Glutamatergic neuron (in vitro differentiated cells): ENCODE results near the gene UNC13D. TPM values are rescaled to one million over a fixed set of nuclear protein-coding genes. Genes with fewer than 3 reads are reported as not detected.

Experiments
- DNase-seq: peaks from one replicate; pipeline ENCODE4 v3.0.0; 2022
- H3K27ac Mint-ChIP-seq: one replicate; pipeline ENCODE4 v1.8.0; 2020; ENCODE audit warnings: mild to moderate bottlenecking, mixed read lengths, inconsistent platforms; ENCODE audit not compliant: unreplicated experiment
- H3K27me3 Mint-ChIP-seq: one replicate; pipeline ENCODE4 v1.8.0; 2020; ENCODE audit warnings: mild to moderate bottlenecking, moderate library complexity, mixed read lengths, inconsistent platforms; ENCODE audit not compliant: unreplicated experiment
- H3K36me3 Mint-ChIP-seq: one replicate; pipeline ENCODE4 v1.8.0; 2020; ENCODE audit warnings: mild to moderate bottlenecking, mixed read lengths, inconsistent platforms; ENCODE audit not compliant: unreplicated experiment
- H3K4me1 Mint-ChIP-seq: one replicate; pipeline ENCODE4 v1.8.0; 2020; ENCODE audit warnings: mild to moderate bottlenecking, low read depth, mixed read lengths, inconsistent platforms; ENCODE audit not compliant: unreplicated experiment
- H3K4me3 Mint-ChIP-seq: one replicate; pipeline ENCODE4 v1.8.0; 2020; ENCODE audit warnings: mild to moderate bottlenecking, mixed read lengths, inconsistent platforms; ENCODE audit not compliant: unreplicated experiment
- H3K9me3 Mint-ChIP-seq: one replicate; pipeline ENCODE4 v1.8.0; 2020; ENCODE audit warnings: mild to moderate bottlenecking, moderate library complexity, mixed read lengths, inconsistent platforms; ENCODE audit not compliant: unreplicated experiment
- total RNA-seq: library from RNA; stranded (reverse); fragmentation: NEBNext Ultra II Directional; extraction: Animal tissue kit (Norgen Biotek cat#: 25700); gene quantifications from one replicate; pipeline ENCODE4 v1.2.1, GENCODE V29; 2021; ENCODE audit not compliant: unreplicated experiment
- TF ChIP-seq, protein P1 (sequence below): fragments of 200-600 bp; sonication (generic); IDR thresholded peaks from one replicate; pipeline ENCODE4 v1.5.0; 2021; ENCODE audit not compliant: partially characterized antibody, unreplicated experiment

The UNC13D gene
- total RNA-seq, 1 donor from 2014 or later = 2.4 TPM

- peak; percentile 88 for DNase-seq
- peak overlapping the region; percentile 86 for H3K4me3 Mint-ChIP-seq
Observed at GRCh38 chr17:75785016-75785890, 59.0 kb downstream of the UNC13D start.

DNA sequence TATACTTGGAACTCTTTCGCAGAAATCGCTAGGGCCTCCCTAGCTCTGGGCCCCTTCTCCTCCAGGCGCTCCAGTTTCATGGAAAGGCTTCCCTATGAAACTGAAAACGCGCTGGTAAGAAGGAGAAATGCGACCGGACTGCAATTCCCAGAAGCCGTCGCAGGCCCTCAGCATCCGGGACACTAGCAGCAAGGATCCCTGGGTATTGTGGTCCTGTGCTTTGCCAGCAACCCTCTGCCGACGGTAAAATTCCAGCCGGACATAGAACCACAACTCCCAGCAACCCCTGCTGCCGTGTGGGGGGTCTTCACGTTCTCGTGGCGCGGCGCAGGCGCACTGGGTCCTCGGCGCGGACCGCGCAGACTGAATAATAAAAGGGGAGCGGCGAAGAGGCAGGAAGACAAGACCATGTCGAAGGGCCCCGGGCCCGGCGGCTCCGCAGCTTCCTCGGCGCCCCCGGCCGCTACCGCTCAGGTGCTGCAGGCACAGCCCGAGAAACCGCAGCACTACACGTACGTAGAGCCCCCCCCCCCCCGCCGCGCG, 59.7 kb downstream of the UNC13D start, which contains the start of gene UNK:
Gene UNK, plus strand, starts transcription at position 334 of the 543 bp plus-strand sequence. Its CDS starts 75 bp downstream, at position 409.
- TF ChIP-seq, protein P1, sequence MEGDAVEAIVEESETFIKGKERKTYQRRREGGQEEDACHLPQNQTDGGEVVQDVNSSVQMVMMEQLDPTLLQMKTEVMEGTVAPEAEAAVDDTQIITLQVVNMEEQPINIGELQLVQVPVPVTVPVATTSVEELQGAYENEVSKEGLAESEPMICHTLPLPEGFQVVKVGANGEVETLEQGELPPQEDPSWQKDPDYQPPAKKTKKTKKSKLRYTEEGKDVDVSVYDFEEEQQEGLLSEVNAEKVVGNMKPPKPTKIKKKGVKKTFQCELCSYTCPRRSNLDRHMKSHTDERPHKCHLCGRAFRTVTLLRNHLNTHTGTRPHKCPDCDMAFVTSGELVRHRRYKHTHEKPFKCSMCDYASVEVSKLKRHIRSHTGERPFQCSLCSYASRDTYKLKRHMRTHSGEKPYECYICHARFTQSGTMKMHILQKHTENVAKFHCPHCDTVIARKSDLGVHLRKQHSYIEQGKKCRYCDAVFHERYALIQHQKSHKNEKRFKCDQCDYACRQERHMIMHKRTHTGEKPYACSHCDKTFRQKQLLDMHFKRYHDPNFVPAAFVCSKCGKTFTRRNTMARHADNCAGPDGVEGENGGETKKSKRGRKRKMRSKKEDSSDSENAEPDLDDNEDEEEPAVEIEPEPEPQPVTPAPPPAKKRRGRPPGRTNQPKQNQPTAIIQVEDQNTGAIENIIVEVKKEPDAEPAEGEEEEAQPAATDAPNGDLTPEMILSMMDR = no peak
- H3K27ac Mint-ChIP-seq = peak within 1 kb of the TSS; percentile 96
- peak; percentile 93 for DNase-seq
- H3K4me1 Mint-ChIP-seq = peaks cover 18% of the 10 kb centered on the region
- H3K36me3 Mint-ChIP-seq = peaks cover 3% of the 10 kb centered on the region
- peak within 1 kb of the TSS; percentile 86 for H3K4me3 Mint-ChIP-seq
- H3K27me3 Mint-ChIP-seq = peaks cover 5% of the 10 kb centered on the region
- H3K9me3 Mint-ChIP-seq = peaks cover 5% of the 10 kb centered on the region

More at GRCh38 chr17:75785016-75785890, 59.0 kb downstream of the UNC13D start:
- TF ChIP-seq, protein P1 = no peak
- H3K4me1 Mint-ChIP-seq = peaks cover 12% of the 10 kb centered on the region
- no peaks in the 10 kb centered on the region for H3K9me3 Mint-ChIP-seq
- no peaks in the 10 kb centered on the region for H3K27me3 Mint-ChIP-seq
- H3K27ac Mint-ChIP-seq = peak overlapping the region; percentile 96
- H3K36me3 Mint-ChIP-seq = no peaks in the 10 kb centered on the region

DNA sequence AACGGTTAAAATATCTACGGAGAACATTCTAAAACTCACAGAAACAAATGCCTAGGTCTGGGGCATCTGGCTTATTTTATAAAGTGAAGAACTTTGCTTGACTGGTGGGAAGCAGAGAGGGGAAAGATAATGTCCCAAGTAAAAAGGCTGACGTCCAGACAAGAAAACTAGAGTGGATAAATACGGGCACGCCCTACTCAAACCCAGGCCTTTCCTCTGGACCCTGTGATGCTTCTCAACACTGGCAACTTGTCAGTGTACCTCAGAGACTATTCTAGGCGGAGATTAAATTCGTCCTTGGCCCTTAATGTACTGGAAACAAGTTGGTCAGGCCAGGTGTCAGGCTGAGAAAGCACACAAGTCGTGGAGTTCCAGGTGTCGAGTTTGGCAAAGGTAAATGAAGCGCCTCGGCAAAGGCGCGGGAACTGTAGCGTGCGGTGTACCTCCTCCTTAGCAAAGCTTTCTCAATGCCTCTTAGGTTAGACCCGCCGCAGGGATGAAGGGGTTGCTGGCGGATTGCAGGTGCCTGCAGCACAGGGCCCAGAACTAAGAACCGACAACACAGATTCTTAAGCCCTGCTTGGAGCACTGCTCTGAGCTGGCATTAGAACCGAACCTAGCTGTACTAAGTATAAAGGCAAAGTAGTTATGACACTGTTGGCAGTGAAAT, 60.3 kb downstream of the UNC13D start:
- Mint-ChIP-seq H3K27me3 (peaks cover 5% of the 10 kb centered on the region), H3K4me3 (peak overlapping the region; percentile 86), H3K9me3 (peaks cover 6% of the 10 kb centered on the region), H3K4me1 (peaks cover 18% of the 10 kb centered on the region), H3K36me3 (peaks cover 4% of the 10 kb centered on the region), H3K27ac (peak overlapping the region; percentile 96)
- no peak for DNase-seq
- TF ChIP-seq, protein P1 = no peak

DNA sequence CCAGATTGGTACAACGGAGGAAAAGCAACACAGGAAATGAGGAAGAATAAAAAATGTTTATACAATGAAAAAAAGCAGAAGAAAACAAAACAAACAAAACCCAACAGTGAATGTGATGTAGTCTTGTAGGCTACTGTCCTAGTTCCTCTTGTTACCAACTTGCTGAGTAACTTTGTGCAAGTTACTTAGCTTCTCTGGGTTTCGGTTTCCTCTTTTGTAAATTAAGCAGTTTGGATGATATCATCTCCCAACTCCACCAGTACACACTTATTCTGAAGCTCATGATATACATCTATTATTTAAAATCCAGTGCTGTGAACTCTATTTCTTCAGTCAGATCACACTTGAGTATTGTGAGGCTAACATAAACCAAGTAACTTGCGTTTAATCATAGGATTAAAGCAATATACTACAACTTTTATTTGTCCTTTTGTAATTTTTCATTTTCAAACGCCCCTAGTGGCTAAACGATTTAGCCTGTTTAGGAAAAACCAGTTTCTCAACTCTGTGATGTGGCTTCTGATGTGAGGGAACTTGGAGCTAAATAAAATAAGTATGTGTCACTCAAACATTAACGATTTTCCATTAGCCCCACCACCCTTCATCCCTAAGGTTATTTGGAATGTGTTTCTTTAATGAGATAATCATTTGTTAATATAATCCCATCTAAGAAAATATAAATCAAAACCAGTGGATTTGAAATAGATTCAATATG, 61.0 kb downstream of the UNC13D start:
- Mint-ChIP-seq H3K27me3 (peaks cover 5% of the 10 kb centered on the region), H3K9me3 (peaks cover 11% of the 10 kb centered on the region), H3K4me1 (peaks cover 18% of the 10 kb centered on the region), H3K4me3 (peak overlapping the region; percentile 86), H3K27ac (peak overlapping the region; percentile 96), H3K36me3 (peaks cover 8% of the 10 kb centered on the region)
- TF ChIP-seq, protein P1 = peak; percentile 77
- no peak for DNase-seq
